Pancreas (tissue), 10 donors: ENCODE measurements around the gene PEMT. TPM values are rescaled to one million over a fixed set of nuclear protein-coding genes. Genes with fewer than 3 reads are reported as not detected.
A peak's percentile ranks its signal among the peaks of the same experiment; 100 is the strongest.

Experiments used
- ATAC-seq, 4 donors: fragments of 200-7000 bp; cut with Tn5 transposase; one replicate each; pipeline versions ENCODE4 v1.8.0 to v1.9.1; 2020; ENCODE audit warnings: mild to moderate bottlenecking in 4 of 4, moderate library complexity in 4 of 4
- DNase-seq, 6 donors: peaks; one replicate each; pipeline ENCODE4 v3.0.0-alpha.2; 2020
- FAIRE-seq: peaks from 2 replicates; lab custom pipeline; 2012; peaks lifted over from hg19 to GRCh38; lab: Jason Lieb, UNC
- H3K27ac ChIP-seq, 4 donors: fragments of 200-600 bp; sonication (generic); 1 replicate in 3 of 4; 2 replicates in 1 of 4; pipeline versions ENCODE4 v1.5.0 to v1.8.0; 2020
- H3K27me3 ChIP-seq, 4 donors: fragments of 200-600 bp; one replicate each; pipeline ENCODE4 v1.8.0; 2021
- H3K36me3 ChIP-seq, 3 donors: fragments of 200-600 bp; sonication (generic) in 1 of 3; one replicate each; pipeline versions ENCODE4 v1.5.0 to v1.8.0; 2020 to 2021
- H3K4me1 ChIP-seq, 3 donors: fragments of 200-600 bp; one replicate each; pipeline ENCODE4 v1.8.0; 2021
- H3K4me3 ChIP-seq, 4 donors: fragments of 200-600 bp; sonication (generic) in 2 of 4; one replicate each; pipeline versions ENCODE4 v1.5.0 to v1.8.0; 2020 to 2021
- H3K9me3 ChIP-seq, 4 donors: fragments of 200-600 bp; one replicate each; pipeline ENCODE4 v1.8.0; 2021
- WGBS, 2 donors: extraction: QIAGEN DNeasy Blood & Tissue Kit; methylation state at CpG; one replicate each; pipeline ENCODE4 v1.1.7; 2013; 5-methylcytosine and 5-hydroxymethylcytosine counted together
- intact Hi-C, 3 donors: fragments of 100-400 bp; cut with DNase I; formaldehyde crosslinking; loops; one replicate each; pipeline versions ENCODE4 v1.11.1 to v1.14.2; 2022
- polyA plus RNA-seq, 2 donors: library from polyadenylated mRNA; stranded (reverse); fragments of 200-250 nt; gene quantifications; one replicate each; pipeline ENCODE4 v1.2.3, GENCODE V29; 2013
- total RNA-seq, 6 donors: library from RNA; stranded (reverse); fragmentation: NEBNext Ultra II Directional in 4 of 6; extraction: Animal tissue kit (Norgen Biotek cat#: 25700) in 4 of 6; gene quantifications; one replicate each; pipeline versions ENCODE4 v1.2.1 to v1.2.4, GENCODE V29; 2021 to 2023
- TF ChIP-seq, protein P1 (sequence below), 4 donors: fragments of 200-600 bp; sonication (generic) in 3 of 4; IDR thresholded peaks; one replicate each; pipeline versions ENCODE4 v1.5.0 to v1.8.0; 2021; ENCODE audit warnings: antibody characterized with exemption in 4 of 4
- donor health status: healthy with polysubstance abuse.
- donor health status: DM: no; HTN: no; CAD: no; lungs with moderate emphysema.
- donor health status: DM: no; HTN: no; CAD: no.
- donor health status: control.
- donor health status: control.
- donor health status: Bipolar disorder and iron deficiency.
- donor health status: DM: yes; HTN: yes; CAD: no.
- donor health status: DM: no; HTN: no; CAD: no.
- donor health status: DM: no; HTN: no; CAD: no.
- donor health status: DM: yes; HTN: yes; CAD: no.

Gene PEMT
- total and polyA plus RNA-seq, 8 donors, result 14.8 to 109 (median 24.6) TPM

- H3K4me1 ChIP-seq, result peaks cover 6 to 19% (median 12%) of the 10 kb centered on the region in 3 donors
- H3K4me3 ChIP-seq, result no peak overlapping the region
- no peaks in the 10 kb centered on the region for H3K27me3 ChIP-seq
- no peak for ATAC-seq
- DNase-seq, result no peak
- TF ChIP-seq, protein P1, sequence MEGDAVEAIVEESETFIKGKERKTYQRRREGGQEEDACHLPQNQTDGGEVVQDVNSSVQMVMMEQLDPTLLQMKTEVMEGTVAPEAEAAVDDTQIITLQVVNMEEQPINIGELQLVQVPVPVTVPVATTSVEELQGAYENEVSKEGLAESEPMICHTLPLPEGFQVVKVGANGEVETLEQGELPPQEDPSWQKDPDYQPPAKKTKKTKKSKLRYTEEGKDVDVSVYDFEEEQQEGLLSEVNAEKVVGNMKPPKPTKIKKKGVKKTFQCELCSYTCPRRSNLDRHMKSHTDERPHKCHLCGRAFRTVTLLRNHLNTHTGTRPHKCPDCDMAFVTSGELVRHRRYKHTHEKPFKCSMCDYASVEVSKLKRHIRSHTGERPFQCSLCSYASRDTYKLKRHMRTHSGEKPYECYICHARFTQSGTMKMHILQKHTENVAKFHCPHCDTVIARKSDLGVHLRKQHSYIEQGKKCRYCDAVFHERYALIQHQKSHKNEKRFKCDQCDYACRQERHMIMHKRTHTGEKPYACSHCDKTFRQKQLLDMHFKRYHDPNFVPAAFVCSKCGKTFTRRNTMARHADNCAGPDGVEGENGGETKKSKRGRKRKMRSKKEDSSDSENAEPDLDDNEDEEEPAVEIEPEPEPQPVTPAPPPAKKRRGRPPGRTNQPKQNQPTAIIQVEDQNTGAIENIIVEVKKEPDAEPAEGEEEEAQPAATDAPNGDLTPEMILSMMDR (IDR thresholded peaks at IDR 0.05), result no peak
- intact Hi-C loops, result no loop called here
- H3K36me3 ChIP-seq, result no peaks in the 10 kb centered on the region
- 45 to 48% methylated on average over 5 of the region's 5 CpGs for WGBS, 2 donors
- FAIRE-seq, result no peak
- no peaks in the 10 kb centered on the region for H3K9me3 ChIP-seq
- H3K27ac ChIP-seq, result no peak overlapping the region
These were observed 109.6 kb downstream of the PEMT start for GRCh38 chr17:17481860-17482259.

DNA sequence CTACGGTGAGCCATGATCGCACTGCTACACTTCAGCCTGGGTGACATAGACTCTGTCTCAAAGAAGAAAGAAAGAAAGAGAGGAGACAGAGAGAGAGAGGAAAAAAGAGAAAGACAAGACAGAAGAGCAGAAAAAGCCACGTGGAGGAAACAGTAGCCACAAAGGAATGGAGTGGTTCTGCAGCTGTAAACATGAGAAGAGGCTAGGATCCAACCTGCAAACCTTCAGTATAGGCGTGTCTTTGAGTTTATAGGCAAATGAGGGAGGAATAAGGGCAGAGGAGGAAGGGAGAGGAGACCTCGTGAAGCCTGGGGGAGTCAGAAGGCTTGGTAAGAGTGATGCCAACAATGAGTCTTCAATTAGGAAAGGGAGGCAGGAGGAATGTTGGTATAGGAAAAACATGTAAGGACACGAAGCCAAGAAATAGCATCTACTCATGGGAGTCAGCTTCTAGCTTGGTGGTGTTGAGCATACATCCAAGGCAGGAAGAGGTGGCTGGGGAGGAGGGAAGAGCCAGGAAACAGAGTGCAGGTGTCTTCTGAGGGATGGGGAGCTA lies 110.8 kb downstream of the PEMT start:
- Histone ChIP-seq H3K4me3 (no peak overlapping the region), H3K36me3 (no peaks in the 10 kb centered on the region), H3K4me1 (peaks cover 6 to 19% (median 12%) of the 10 kb centered on the region in 3 donors), H3K9me3 (no peaks in the 10 kb centered on the region), H3K27me3 (no peaks in the 10 kb centered on the region), H3K27ac (no peak overlapping the region)
- DNase-seq (no peak), ATAC-seq (no peak), FAIRE-seq (no peak)
- TF ChIP-seq, protein P1 (IDR thresholded peaks at IDR 0.05), result no peak
- intact Hi-C loops, result no loop called here
- 79 to 82% methylated on average over 6 of the region's 6 CpGs for WGBS, 2 donors

DNA sequence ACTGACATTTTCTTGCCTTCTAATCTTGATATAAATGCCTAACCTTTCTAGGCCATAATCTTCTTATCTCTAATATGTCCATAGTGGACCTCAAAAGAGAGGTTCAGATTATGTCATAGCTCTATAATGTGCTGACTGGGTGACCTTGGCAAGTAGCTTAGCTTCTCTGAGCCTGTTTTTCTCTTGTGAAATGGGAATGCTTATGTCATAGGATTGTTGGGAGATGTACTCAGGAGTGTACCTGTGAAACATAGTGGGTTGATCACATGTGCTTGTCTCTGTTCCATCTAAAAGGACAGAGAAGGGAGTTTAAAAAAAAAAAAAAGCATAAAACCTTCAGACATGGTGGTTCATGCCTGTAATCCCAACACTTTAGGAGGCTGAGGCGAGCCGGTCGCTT lies 112.3 kb downstream of the PEMT start:
- Histone ChIP-seq H3K4me3 (no peak overlapping the region), H3K4me1 (peaks cover 6 to 19% (median 12%) of the 10 kb centered on the region in 3 donors), H3K27me3 (no peaks in the 10 kb centered on the region), H3K9me3 (no peaks in the 10 kb centered on the region), H3K27ac (no peak overlapping the region), H3K36me3 (no peaks in the 10 kb centered on the region)
- 96 to 97% methylated on average over 3 of the region's 3 CpGs for WGBS, 2 donors
- ATAC-seq, result no peak
- no peak for DNase-seq
- TF ChIP-seq, protein P1 (IDR thresholded peaks at IDR 0.05), result no peak
- intact Hi-C loops, result no loop called here
- FAIRE-seq, result no peak

GRCh38 chr17:17476865-17477467 lies 114.5 kb downstream of the PEMT start, which contains the start of gene MED9:
MED9 (plus strand) TSS chr17:17477000; CDS start chr17:17477042, 42 bp downstream.
- peaks cover 6 to 19% (median 12%) of the 10 kb centered on the region in 3 donors for H3K4me1 ChIP-seq
- no peaks in the 10 kb centered on the region for H3K9me3 ChIP-seq
- H3K4me3 ChIP-seq, result peak within 1 kb of the TSS; percentile 67 to 99 (median 84)
- H3K36me3 ChIP-seq, result no peaks in the 10 kb centered on the region
- WGBS, 2 donors, result 0% methylated on average over 40 to 47 of the region's 47 CpGs
- H3K27me3 ChIP-seq, result no peaks in the 10 kb centered on the region
- TF ChIP-seq, protein P1 (IDR thresholded peaks at IDR 0.05), result no peak
- no peak for FAIRE-seq
- peak within 1 kb of the TSS; percentile 71 to 83 (median 78) for H3K27ac ChIP-seq
- peak; percentile 90 to 99 (median 94) for DNase-seq
- peak; percentile 99 to 100 (median 100) for ATAC-seq
- intact Hi-C loops, result no loop called here

- TF ChIP-seq, protein P1 (IDR thresholded peaks at IDR 0.05), result no peak
- Histone ChIP-seq H3K9me3 (no peaks in the 10 kb centered on the region), H3K36me3 (no peaks in the 10 kb centered on the region), H3K4me3 (no peak overlapping the region), H3K27ac (no peak overlapping the region), H3K4me1 (peaks cover 6 to 19% (median 12%) of the 10 kb centered on the region in 3 donors), H3K27me3 (no peaks in the 10 kb centered on the region)
- ATAC-seq (no peak), FAIRE-seq (no peak), DNase-seq (no peak)
- 49 to 57% methylated on average over 7 of the region's 7 CpGs for WGBS, 2 donors
- intact Hi-C loops, result no loop called here
These were observed 117.2 kb downstream of the PEMT start for GRCh38 chr17:17474341-17474740.
